Measurements from ENCODE around the gene CAPN5. TPM values are rescaled to one million over a fixed set of nuclear protein-coding genes. Genes with fewer than 3 reads are reported as not detected.

The CAPN5 gene
- total and polyA plus RNA-seq, 10 of the 15 experiments (the other 5 are each of a cell fraction or from before 2014, with no cell fraction given): 0.02 to 0.33 (median 0.07) TPM; not detected in 3

GRCh38 chr11:77101043-77101537 is 34.3 kb downstream of the CAPN5 start:
- Histone ChIP-seq H3K79me2 (ENCODE audit: control insufficient read depth, insufficient read depth, low read length) (no peaks in the 10 kb centered on the region), H3K4me3 (no peak overlapping the region), H3K36me3 (ENCODE audit: control insufficient read depth in 2 of 2, insufficient read depth in 2 of 2, low read length in 1 of 2) (no peaks in the 10 kb centered on the region), H3K9ac (ENCODE audit: control insufficient read depth, insufficient read depth, low read length) (no peak overlapping the region), H3K4me2 (ENCODE audit: control insufficient read depth, insufficient read depth) (no peak overlapping the region), H3K4me1 (ENCODE audit: control insufficient read depth, insufficient read depth, low read length) (no peaks in the 10 kb centered on the region), H4K20me1 (ENCODE audit: control insufficient read depth, insufficient read depth) (no peaks in the 10 kb centered on the region), H3K27ac (ENCODE audit: control insufficient read depth, insufficient read depth) (no peak overlapping the region), H3K9me3 (replicated peaks; ENCODE audit: control insufficient read depth, insufficient read depth, low read length) (no peaks in the 10 kb centered on the region), H2AFZ (ENCODE audit: control insufficient read depth, low read depth, low read length) (no peak overlapping the region), H3K27me3 (replicated peaks in 1 of 2; ENCODE audit: control insufficient read depth in 2 of 2, insufficient read depth in 2 of 2, low read length in 1 of 2) (no peaks in the 10 kb centered on the region; a peak in 1 of 4 replicates)
- ATAC-seq (peak; percentile 66), DNase-seq (ENCODE audit: low read depth, low spot score) (no peak), FAIRE-seq (no peak)
- TF ChIP-seq FOS (IDR thresholded peaks at IDR 0.05; ENCODE audit: borderline replicate concordance, extremely low read depth, insufficient read length): no peak
- peak; percentile 34 to 56 (median 45) for TF ChIP-seq CTCF (IDR thresholded peaks at IDR 0.05 in 2 of 3, conservative IDR thresholded peaks at IDR 0.05 in 1 of 3; ENCODE audit: control insufficient read depth in 2 of 3, extremely low read depth in 1 of 3, insufficient read depth in 1 of 3, low read depth in 3 of 3, low read length in 3 of 3)
- TF ChIP-seq JUNB (IDR thresholded peaks at IDR 0.05): no peak
- TF ChIP-seq BMI1 (IDR thresholded peaks at IDR 0.05; ENCODE audit: borderline replicate concordance): no peak
- TF ChIP-seq ZNF24 (IDR thresholded peaks at IDR 0.05): peak; percentile 74
- SMC1A ChIA-PET (ENCODE audit: uncharacterized antibody, unreplicated experiment): interaction anchor here (1.3 kb wide), 1 partner anchor 181 kb away, joined by 5 read pairs; no protein-coding TSS in a partner anchor
- WGBS (ENCODE audit: insufficient coverage, insufficient replicate concordance, low lambda C conversion rate, missing lambda C conversion rate): 73% methylated on average over 5 of the region's 5 CpGs
- in situ Hi-C loops (cut with MboI): no loop called here
- RAD21 ChIA-PET (ENCODE audit: unreplicated experiment): no interaction called here
- intact Hi-C loops (cut with micrococcal nuclease; ENCODE audit: unreplicated experiment): loop anchor here (10.0 kb wide), 1 partner anchor 366 kb away; no protein-coding TSS in a partner anchor
- CTCF ChIA-PET: interaction anchor here (1.1 to 3.0 kb wide), 3 partner anchors 9 to 181 kb away, joined by 3 to 17 read pairs (median 6); no protein-coding TSS in a partner anchor
- POLR2A ChIA-PET: no interaction called here
- BruUV-seq (replicated peaks): no TSS peak
